WTC11 (cell line): ENCODE results near the gene P3H4.
"Not testable (repeated sequence)": the region's sequence is repeated elsewhere in the genome, so short reads cannot be mapped to it uniquely, and the experiment has no call there.

Source experiments
- FOXJ3 ChIP-seq: sonication (generic); formaldehyde crosslinking; IDR thresholded peaks from 2 replicates; pipeline ENCODE4 v1.9.0; 2021; ENCODE audit warnings: missing genetic modification reagents, mild to moderate bottlenecking, borderline replicate concordance
- NR2C2 ChIP-seq: sonication (generic); formaldehyde crosslinking; IDR thresholded peaks from 2 replicates; pipeline ENCODE4 v1.8.0; 2022; ENCODE audit warnings: mild to moderate bottlenecking, missing genetic modification reagents
- NR3C1 ChIP-seq: sonication (generic); formaldehyde crosslinking; conservative IDR thresholded peaks from 2 replicates; pipeline ENCODE4 v1.8.1; 2023; ENCODE audit warnings: low read depth, mild to moderate bottlenecking, missing genetic modification reagents
- RELA ChIP-seq: sonication (generic); formaldehyde crosslinking; IDR thresholded peaks from 2 replicates; pipeline ENCODE4 v1.8.1; 2022; ENCODE audit warnings: missing genetic modification reagents, mild to moderate bottlenecking, borderline replicate concordance
- TEAD4 ChIP-seq: sonication (generic); formaldehyde crosslinking; IDR thresholded peaks from 2 replicates; pipeline ENCODE4 v1.8.0; 2022; ENCODE audit warnings: mild to moderate bottlenecking, missing genetic modification reagents
- TF ChIP-seq, protein P1 (sequence below): sonication (generic); formaldehyde crosslinking; IDR thresholded peaks from 2 replicates; pipeline ENCODE4 v1.8.1; 2022; ENCODE audit warnings: mild to moderate bottlenecking, missing genetic modification reagents, moderate library complexity, borderline replicate concordance
- TF ChIP-seq, protein P2 (sequence below): fragments of 200-600 bp; IDR thresholded peaks from 2 replicates; pipeline ENCODE4 v1.8.0; 2022; ENCODE audit warnings: antibody characterized with exemption
- TF ChIP-seq, protein P3 (sequence below): fragments of 250-450 bp; sonication (Bioruptor Pico); IDR thresholded peaks from 2 replicates; pipeline ENCODE4 v2.1.2; 2022; ENCODE audit warnings: mild to moderate bottlenecking, moderate library complexity
- TF ChIP-seq, protein P4 (sequence below): sonication (generic); formaldehyde crosslinking; IDR thresholded peaks from 2 replicates; pipeline ENCODE4 v1.8.1; 2022; ENCODE audit warnings: missing genetic modification reagents, borderline replicate concordance

DNA sequence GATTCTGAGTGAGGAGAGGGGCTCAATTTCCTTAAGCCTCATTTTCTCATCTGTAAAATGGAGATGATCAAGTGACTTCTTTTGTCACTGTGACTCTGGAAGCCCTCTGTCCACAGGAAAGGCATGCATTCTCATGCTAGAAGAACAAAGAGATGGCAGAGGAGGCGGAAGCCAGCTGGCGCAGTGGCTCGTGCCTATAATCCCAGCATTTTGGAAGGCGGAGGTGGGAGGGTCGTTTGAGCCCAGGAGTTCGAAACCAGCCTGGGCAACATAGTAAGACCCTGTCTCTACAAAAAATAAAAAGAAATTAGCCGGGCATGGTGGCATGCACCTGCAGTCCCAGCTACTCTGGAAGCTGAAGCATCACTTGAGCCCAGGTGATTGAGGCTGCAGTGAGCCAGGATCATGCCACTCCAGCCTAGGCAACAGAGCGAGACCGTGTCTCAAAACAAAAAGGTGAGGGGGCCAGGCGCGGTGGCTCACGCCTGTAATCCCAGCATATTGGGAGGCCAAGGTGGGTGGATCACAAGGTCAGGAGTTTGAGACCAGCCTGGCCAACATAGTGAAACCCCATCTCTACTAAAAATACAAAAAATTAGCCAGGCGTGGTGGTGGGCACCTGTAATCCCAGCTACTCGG, 35.4 kb downstream of the P3H4 start:
- not testable (repeated sequence) for TF ChIP-seq NR2C2 (CRISPR knock-in tag); NR3C1; RELA (CRISPR knock-in tag); FOXJ3 (CRISPR knock-in tag); TEAD4 (CRISPR knock-in tag)
- TF ChIP-seq, protein P1, sequence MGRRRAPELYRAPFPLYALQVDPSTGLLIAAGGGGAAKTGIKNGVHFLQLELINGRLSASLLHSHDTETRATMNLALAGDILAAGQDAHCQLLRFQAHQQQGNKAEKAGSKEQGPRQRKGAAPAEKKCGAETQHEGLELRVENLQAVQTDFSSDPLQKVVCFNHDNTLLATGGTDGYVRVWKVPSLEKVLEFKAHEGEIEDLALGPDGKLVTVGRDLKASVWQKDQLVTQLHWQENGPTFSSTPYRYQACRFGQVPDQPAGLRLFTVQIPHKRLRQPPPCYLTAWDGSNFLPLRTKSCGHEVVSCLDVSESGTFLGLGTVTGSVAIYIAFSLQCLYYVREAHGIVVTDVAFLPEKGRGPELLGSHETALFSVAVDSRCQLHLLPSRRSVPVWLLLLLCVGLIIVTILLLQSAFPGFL (CRISPR knock-in tag): not testable (repeated sequence)
- TF ChIP-seq, protein P2, sequence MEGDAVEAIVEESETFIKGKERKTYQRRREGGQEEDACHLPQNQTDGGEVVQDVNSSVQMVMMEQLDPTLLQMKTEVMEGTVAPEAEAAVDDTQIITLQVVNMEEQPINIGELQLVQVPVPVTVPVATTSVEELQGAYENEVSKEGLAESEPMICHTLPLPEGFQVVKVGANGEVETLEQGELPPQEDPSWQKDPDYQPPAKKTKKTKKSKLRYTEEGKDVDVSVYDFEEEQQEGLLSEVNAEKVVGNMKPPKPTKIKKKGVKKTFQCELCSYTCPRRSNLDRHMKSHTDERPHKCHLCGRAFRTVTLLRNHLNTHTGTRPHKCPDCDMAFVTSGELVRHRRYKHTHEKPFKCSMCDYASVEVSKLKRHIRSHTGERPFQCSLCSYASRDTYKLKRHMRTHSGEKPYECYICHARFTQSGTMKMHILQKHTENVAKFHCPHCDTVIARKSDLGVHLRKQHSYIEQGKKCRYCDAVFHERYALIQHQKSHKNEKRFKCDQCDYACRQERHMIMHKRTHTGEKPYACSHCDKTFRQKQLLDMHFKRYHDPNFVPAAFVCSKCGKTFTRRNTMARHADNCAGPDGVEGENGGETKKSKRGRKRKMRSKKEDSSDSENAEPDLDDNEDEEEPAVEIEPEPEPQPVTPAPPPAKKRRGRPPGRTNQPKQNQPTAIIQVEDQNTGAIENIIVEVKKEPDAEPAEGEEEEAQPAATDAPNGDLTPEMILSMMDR: not testable (repeated sequence)
- TF ChIP-seq, protein P3, sequence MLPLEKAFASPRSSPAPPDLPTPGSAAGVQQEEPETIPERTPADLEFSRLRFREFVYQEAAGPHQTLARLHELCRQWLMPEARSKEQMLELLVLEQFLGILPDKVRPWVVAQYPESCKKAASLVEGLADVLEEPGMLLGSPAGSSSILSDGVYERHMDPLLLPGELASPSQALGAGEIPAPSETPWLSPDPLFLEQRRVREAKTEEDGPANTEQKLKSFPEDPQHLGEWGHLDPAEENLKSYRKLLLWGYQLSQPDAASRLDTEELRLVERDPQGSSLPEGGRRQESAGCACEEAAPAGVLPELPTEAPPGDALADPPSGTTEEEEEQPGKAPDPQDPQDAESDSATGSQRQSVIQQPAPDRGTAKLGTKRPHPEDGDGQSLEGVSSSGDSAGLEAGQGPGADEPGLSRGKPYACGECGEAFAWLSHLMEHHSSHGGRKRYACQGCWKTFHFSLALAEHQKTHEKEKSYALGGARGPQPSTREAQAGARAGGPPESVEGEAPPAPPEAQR (CRISPR knock-in tag): not testable (repeated sequence)
- TF ChIP-seq, protein P4, sequence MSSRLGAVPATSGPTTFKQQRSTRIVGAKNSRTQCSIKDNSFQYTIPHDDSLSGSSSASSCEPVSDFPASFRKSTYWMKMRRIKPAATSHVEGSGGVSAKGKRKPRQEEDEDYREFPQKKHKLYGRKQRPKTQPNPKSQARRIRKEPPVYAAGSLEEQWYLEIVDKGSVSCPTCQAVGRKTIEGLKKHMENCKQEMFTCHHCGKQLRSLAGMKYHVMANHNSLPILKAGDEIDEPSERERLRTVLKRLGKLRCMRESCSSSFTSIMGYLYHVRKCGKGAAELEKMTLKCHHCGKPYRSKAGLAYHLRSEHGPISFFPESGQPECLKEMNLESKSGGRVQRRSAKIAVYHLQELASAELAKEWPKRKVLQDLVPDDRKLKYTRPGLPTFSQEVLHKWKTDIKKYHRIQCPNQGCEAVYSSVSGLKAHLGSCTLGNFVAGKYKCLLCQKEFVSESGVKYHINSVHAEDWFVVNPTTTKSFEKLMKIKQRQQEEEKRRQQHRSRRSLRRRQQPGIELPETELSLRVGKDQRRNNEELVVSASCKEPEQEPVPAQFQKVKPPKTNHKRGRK (CRISPR knock-in tag): not testable (repeated sequence)
